Neural progenitor cell (in vitro differentiated cells): ENCODE measurements around the gene TULP1. TPM values are rescaled to one million over a fixed set of nuclear protein-coding genes. Genes with fewer than 3 reads are reported as not detected.

ENCODE experiments used
- DNase-seq: peaks from one replicate; pipeline ENCODE4 v3.0.0-alpha.2; 2016; ENCODE audit warnings: low spot score
- H2AFZ ChIP-seq: fragments of 200-600 bp; sonication (generic); replicated peaks from 2 replicates; pipeline ENCODE4 v1.6.1; 2016; ENCODE audit warnings: antibody characterized with exemption
- H3F3A ChIP-seq: fragments of 200-600 bp; sonication (generic); 2 replicates; pipeline ENCODE4 v1.6.1; 2016; ENCODE audit warnings: antibody characterized with exemption, low read depth
- H3K27ac ChIP-seq: fragments of 200-600 bp; sonication (generic); 2 replicates; pipeline ENCODE4 v1.5.1; 2016; ENCODE audit warnings: mild to moderate bottlenecking
- H3K27me3 ChIP-seq: fragments of 200-600 bp; sonication (generic); 2 replicates; pipeline ENCODE4 v1.6.1; 2016; ENCODE audit warnings: mild to moderate bottlenecking, moderate library complexity
- H3K36me3 ChIP-seq: fragments of 200-600 bp; sonication (generic); 2 replicates; pipeline ENCODE4 v1.5.1; 2016
- H3K4me1 ChIP-seq: fragments of 200-600 bp; sonication (generic); 2 replicates; pipeline ENCODE4 v1.6.1; 2016; ENCODE audit warnings: mixed run types
- H3K4me2 ChIP-seq: fragments of 200-600 bp; sonication (generic); 2 replicates; pipeline ENCODE4 v1.6.1; 2016
- H3K4me3 ChIP-seq: fragments of 200-600 bp; sonication (generic); 2 replicates; pipeline ENCODE4 v1.5.1; 2016
- H3K79me2 ChIP-seq: fragments of 200-600 bp; sonication (generic); 2 replicates; pipeline ENCODE4 v1.6.1; 2016; ENCODE audit warnings: low read depth
- H3K9ac ChIP-seq: fragments of 200-600 bp; sonication (generic); 2 replicates; pipeline ENCODE4 v1.6.1; 2016
- H3K9me3 ChIP-seq: fragments of 200-600 bp; sonication (generic); 2 replicates; pipeline ENCODE4 v1.5.1; 2016; ENCODE audit warnings: low read depth
- H4K20me1 ChIP-seq: fragments of 200-600 bp; sonication (generic); 2 replicates; pipeline ENCODE4 v1.6.1; 2016; ENCODE audit warnings: low read depth
- H3K27ac Mint-ChIP-seq: 3 replicates; pipeline ENCODE4 v1.8.0; 2021; ENCODE audit warnings: mixed read lengths
- H3K27me3 Mint-ChIP-seq: 2 replicates; pipeline ENCODE4 v1.8.0; 2022; ENCODE audit warnings: low read depth, mild to moderate bottlenecking, inconsistent platforms, moderate library complexity, mixed read lengths; ENCODE audit not compliant: insufficient read depth
- H3K36me3 Mint-ChIP-seq: 3 replicates; pipeline ENCODE4 v1.8.0; 2021; ENCODE audit warnings: mixed read lengths
- H3K4me1 Mint-ChIP-seq: 3 replicates; pipeline ENCODE4 v1.8.0; 2021; ENCODE audit warnings: mixed read lengths
- H3K4me3 Mint-ChIP-seq: 3 replicates; pipeline ENCODE4 v1.8.0; 2021; ENCODE audit warnings: mild to moderate bottlenecking, moderate library complexity, mixed read lengths
- H3K9me3 Mint-ChIP-seq: 3 replicates; pipeline ENCODE4 v1.8.0; 2020; ENCODE audit warnings: mixed read lengths
- EZH2 ChIP-seq: fragments of 200-600 bp; sonication (generic); IDR thresholded peaks from 2 replicates; pipeline ENCODE4 v1.6.1; 2017; ENCODE audit warnings: antibody characterized with exemption, mild to moderate bottlenecking, moderate library complexity
- EZH2phosphoT487 ChIP-seq: fragments of 200-600 bp; sonication (generic); IDR thresholded peaks from 2 replicates; pipeline ENCODE4 v1.6.1; 2017; ENCODE audit warnings: antibody characterized with exemption
- total RNA-seq: library from RNA; depleted of rRNA; stranded (reverse); fragments of >200 nt; gene quantifications from 2 replicates; pipeline ENCODE4 v1.2.3, GENCODE V29; 2015; ENCODE audit warnings: low replicate concordance
- TF ChIP-seq, protein P1 (sequence below): fragments of 200-600 bp; sonication (generic); IDR thresholded peaks from 2 replicates; pipeline ENCODE4 v1.5.1; 2017; ENCODE audit warnings: antibody characterized with exemption, mild to moderate bottlenecking

The TULP1 gene
- total RNA-seq, 1 donor from 2014 or later = not detected

DNA sequence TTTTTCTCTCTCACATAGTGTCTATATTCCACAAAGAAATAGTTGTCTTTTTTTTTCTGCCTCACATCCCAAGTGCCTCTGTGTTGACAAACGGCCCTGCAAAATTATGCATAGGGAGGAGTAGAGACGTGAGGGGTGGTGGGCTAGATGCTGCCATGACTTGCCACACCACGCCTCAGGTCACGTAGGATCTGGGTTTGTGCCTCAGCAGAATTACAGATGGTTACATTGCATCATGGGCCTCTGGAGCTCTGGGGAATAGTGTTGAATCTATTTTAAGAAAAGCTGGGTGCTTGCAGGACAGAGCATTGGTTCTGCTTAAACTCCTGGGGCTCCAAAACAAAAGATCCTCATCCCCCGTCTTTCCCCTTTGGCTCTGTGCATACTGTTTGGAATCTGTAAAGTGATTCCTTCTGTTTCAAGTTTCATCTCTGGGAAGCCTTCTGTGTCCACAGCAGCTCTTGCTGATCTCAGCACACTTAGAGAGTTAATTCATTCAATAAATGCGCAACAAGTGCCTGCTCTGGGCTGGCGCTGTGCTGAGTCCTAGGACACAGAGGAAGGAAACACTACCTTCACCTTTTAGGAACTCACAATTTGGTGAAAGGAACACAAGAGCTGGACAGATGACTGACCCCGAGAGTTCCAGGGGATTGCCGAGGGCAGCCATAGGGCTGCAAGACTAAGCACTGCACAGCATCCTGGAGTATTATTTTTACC, 58.1 kb downstream of the TULP1 start:
- H2AFZ ChIP-seq = no peak overlapping the region
- peaks cover 32% of the 10 kb centered on the region for H3K27me3 ChIP-seq
- H3K4me2 ChIP-seq = peak overlapping the region; percentile 88
- H3K79me2 ChIP-seq = no peaks in the 10 kb centered on the region
- Mint-ChIP-seq H3K4me3 (peak overlapping the region; percentile 83), H3K4me1 (peaks cover 38% of the 10 kb centered on the region), H3K27me3 (peaks cover 9% of the 10 kb centered on the region), H3K36me3 (peaks cover 15% of the 10 kb centered on the region), H3K9me3 (no peaks in the 10 kb centered on the region), H3K27ac (peak overlapping the region; percentile 42)
- peaks cover 2% of the 10 kb centered on the region for H4K20me1 ChIP-seq
- H3K9me3 ChIP-seq = no peaks in the 10 kb centered on the region
- H3K36me3 ChIP-seq = no peaks in the 10 kb centered on the region
- TF ChIP-seq EZH2phosphoT487 (no peak), EZH2 (no peak)
- TF ChIP-seq, protein P1, sequence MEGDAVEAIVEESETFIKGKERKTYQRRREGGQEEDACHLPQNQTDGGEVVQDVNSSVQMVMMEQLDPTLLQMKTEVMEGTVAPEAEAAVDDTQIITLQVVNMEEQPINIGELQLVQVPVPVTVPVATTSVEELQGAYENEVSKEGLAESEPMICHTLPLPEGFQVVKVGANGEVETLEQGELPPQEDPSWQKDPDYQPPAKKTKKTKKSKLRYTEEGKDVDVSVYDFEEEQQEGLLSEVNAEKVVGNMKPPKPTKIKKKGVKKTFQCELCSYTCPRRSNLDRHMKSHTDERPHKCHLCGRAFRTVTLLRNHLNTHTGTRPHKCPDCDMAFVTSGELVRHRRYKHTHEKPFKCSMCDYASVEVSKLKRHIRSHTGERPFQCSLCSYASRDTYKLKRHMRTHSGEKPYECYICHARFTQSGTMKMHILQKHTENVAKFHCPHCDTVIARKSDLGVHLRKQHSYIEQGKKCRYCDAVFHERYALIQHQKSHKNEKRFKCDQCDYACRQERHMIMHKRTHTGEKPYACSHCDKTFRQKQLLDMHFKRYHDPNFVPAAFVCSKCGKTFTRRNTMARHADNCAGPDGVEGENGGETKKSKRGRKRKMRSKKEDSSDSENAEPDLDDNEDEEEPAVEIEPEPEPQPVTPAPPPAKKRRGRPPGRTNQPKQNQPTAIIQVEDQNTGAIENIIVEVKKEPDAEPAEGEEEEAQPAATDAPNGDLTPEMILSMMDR = no peak
- peaks cover 25% of the 10 kb centered on the region for H3F3A ChIP-seq
- peak; percentile 39 for DNase-seq
- peak overlapping the region; percentile 55 for H3K4me3 ChIP-seq
- H3K9ac ChIP-seq = no peak overlapping the region
- peak overlapping the region; percentile 64 for H3K27ac ChIP-seq
- H3K4me1 ChIP-seq = peaks cover 30% of the 10 kb centered on the region

- H3K4me2 ChIP-seq = peak overlapping the region; percentile 88
- peaks cover 2% of the 10 kb centered on the region for H4K20me1 ChIP-seq
- H3K4me1 ChIP-seq = peaks cover 30% of the 10 kb centered on the region
- H3K27me3 ChIP-seq = peaks cover 32% of the 10 kb centered on the region
- peak overlapping the region; percentile 55 for H3K4me3 ChIP-seq
- no peak overlapping the region for H3K9ac ChIP-seq
- TF ChIP-seq EZH2phosphoT487 (no peak), EZH2 (no peak)
- Mint-ChIP-seq H3K36me3 (peaks cover 9% of the 10 kb centered on the region), H3K27me3 (peaks cover 9% of the 10 kb centered on the region), H3K4me1 (peaks cover 38% of the 10 kb centered on the region), H3K9me3 (no peaks in the 10 kb centered on the region), H3K4me3 (peak overlapping the region; percentile 83), H3K27ac (no peak overlapping the region)
- no peak overlapping the region for H3K27ac ChIP-seq
- H3K36me3 ChIP-seq = no peaks in the 10 kb centered on the region
- H3K79me2 ChIP-seq = no peaks in the 10 kb centered on the region
- H3F3A ChIP-seq = peaks cover 25% of the 10 kb centered on the region
- no peak for DNase-seq
- no peak overlapping the region for H2AFZ ChIP-seq
- H3K9me3 ChIP-seq = no peaks in the 10 kb centered on the region
Measured at GRCh38 chr6:35453236-35453635, 59.5 kb downstream of the TULP1 start.

GRCh38 chr6:35452183-35453090, 60.3 kb downstream of the TULP1 start, which contains the start of gene FANCE:
TSS of gene FANCE (plus strand) at chr6:35452338. CDS start at chr6:35452546, 208 bp downstream.
- peak within 1 kb of the TSS; percentile 24 for H3K9ac ChIP-seq
- H3F3A ChIP-seq = peaks cover 25% of the 10 kb centered on the region
- Mint-ChIP-seq H3K9me3 (no peaks in the 10 kb centered on the region), H3K27me3 (peaks cover 13% of the 10 kb centered on the region), H3K4me3 (peak within 1 kb of the TSS; percentile 83), H3K27ac (no peak within 1 kb of the TSS), H3K4me1 (peaks cover 38% of the 10 kb centered on the region), H3K36me3 (peaks cover 9% of the 10 kb centered on the region)
- H4K20me1 ChIP-seq = peaks cover 2% of the 10 kb centered on the region
- H3K9me3 ChIP-seq = no peaks in the 10 kb centered on the region
- no peaks in the 10 kb centered on the region for H3K79me2 ChIP-seq
- peak within 1 kb of the TSS; percentile 55 for H3K4me3 ChIP-seq
- peak within 1 kb of the TSS; percentile 7 for H2AFZ ChIP-seq
- TF ChIP-seq, protein P1 = no peak
- no peak for TF ChIP-seq EZH2
- no peak for TF ChIP-seq EZH2phosphoT487
- DNase-seq = peak; percentile 99
- no peak within 1 kb of the TSS for H3K27ac ChIP-seq
- no peaks in the 10 kb centered on the region for H3K36me3 ChIP-seq
- H3K4me1 ChIP-seq = peaks cover 30% of the 10 kb centered on the region
- peak within 1 kb of the TSS; percentile 88 for H3K4me2 ChIP-seq
- H3K27me3 ChIP-seq = peaks cover 32% of the 10 kb centered on the region
